SH-SY5Y (cell line): ENCODE results near the gene C5orf63.

Experiments used
- GATA2 ChIP-seq: IDR thresholded peaks from 2 replicates; pipeline ENCODE4 v1.6.1; 2011; ENCODE audit warnings: mild to moderate bottlenecking, low read depth, low read length
- GATA3 ChIP-seq: IDR thresholded peaks from 2 replicates; pipeline ENCODE4 v1.6.1; 2011; ENCODE audit warnings: low read depth, mild to moderate bottlenecking, low read length, moderate library complexity

C5orf63 gene

DNA sequence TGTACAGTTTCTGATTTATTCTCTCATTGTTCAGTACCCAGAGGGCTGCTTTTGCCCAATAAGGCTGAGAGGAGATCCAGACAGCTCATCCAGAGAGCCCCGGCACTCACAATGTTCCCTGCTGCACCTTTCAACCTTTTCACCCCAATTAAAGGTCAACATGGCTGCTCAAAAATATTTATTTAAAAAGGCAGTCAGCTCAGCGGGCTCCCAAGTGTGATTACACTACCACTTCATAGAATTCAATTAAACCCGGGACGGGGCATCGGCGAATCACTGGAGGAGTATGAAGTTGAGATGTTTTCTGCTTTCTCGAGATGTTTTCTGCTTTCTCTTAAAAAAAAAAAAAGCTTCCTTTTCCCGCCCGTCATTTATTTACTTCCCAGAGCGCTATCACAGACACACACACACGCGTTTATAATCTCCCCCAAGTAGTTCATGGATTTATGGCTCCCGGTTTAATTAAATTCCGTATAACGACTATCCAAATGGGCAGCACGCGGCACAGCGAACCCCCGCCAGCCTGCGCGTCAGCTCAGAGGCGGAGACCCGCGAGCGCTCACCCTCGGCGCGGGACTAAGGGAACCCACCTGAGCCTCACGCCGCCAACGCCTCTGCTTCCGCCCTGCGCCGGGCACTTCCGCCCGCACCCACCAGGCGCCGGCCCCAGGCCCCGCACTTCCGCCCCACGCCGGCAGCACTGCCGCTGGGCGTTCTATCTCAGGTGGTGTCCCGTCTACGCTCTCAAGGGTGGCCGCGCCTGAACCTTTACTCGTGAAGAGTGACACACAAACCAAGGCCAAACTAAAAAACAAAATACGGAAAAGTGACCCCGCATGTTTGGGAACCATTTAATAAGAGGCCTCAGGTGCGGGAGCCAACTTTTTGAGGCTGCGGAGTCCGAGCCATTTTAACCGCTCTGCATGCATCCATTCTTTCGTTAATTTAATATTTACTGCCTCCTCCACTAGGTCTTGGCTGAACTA lies at the start of gene C5orf63:
Gene C5orf63 (minus strand): TSS at position 642 of the 986 bp plus-strand sequence. CDS start 14,507 bp downstream, outside the sequence.
- TF ChIP-seq GATA3 = no peak

DNA sequence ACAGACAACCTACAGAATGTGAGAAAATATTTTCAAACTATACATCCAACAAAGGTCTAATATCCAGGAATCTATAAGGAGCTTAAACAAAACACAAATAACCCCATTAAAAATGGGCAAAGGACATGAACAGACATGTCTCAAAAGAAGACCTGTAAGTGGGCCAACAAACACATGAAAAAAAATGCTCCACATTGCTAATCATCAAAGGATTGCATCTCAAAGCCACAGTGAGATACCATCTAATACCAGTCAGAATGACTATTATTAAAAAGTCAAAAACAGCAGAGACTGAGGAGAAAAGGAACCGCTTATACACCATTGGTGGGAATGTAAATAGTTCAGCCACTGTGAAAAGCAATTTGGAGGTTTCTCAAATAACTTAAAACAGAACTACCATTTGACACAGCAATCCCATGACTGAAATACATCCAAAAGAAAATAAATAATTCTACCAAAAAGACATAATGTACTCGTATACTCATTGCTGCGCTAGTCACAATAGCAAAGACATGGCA lies 39.1 kb upstream of the C5orf63 start:
- TF ChIP-seq GATA2 (no peak), GATA3 (no peak)

- TF ChIP-seq GATA3 = no peak
- no peak for TF ChIP-seq GATA2
Measured at GRCh38 chr5:127111112-127111511, 37.8 kb upstream of the C5orf63 start.

GRCh38 chr5:127101935-127102334 lies 28.6 kb upstream of the C5orf63 start:
- TF ChIP-seq GATA2 = no peak
- no peak for TF ChIP-seq GATA3

DNA sequence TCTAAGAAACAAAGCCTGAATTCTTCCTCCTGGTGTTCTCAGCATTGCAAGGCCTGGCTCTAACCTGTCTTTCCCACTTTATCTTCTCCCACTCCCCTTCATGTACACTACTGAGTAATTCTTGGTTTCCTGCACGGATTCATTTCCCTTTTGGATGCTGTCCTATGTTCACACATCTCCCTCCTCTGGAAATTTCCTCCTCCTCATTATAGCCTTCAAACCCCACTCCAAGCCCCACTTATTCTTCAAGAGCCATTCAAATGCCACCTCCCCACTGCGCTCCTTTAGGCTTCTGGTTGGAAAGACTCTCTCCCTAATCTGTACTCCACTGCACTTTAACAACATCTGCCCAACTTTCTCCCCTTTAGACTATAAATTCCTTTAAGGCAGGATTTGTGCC lies 28.2 kb upstream of the C5orf63 start:
- TF ChIP-seq GATA3 = no peak
- no peak for TF ChIP-seq GATA2

GRCh38 chr5:127098241-127098640 lies 24.9 kb upstream of the C5orf63 start:
- TF ChIP-seq GATA3 = no peak
- TF ChIP-seq GATA2 = no peak

- TF ChIP-seq GATA2 (no peak), GATA3 (no peak)
Measured at GRCh38 chr5:127097278-127097677, 24.0 kb upstream of the C5orf63 start.

DNA sequence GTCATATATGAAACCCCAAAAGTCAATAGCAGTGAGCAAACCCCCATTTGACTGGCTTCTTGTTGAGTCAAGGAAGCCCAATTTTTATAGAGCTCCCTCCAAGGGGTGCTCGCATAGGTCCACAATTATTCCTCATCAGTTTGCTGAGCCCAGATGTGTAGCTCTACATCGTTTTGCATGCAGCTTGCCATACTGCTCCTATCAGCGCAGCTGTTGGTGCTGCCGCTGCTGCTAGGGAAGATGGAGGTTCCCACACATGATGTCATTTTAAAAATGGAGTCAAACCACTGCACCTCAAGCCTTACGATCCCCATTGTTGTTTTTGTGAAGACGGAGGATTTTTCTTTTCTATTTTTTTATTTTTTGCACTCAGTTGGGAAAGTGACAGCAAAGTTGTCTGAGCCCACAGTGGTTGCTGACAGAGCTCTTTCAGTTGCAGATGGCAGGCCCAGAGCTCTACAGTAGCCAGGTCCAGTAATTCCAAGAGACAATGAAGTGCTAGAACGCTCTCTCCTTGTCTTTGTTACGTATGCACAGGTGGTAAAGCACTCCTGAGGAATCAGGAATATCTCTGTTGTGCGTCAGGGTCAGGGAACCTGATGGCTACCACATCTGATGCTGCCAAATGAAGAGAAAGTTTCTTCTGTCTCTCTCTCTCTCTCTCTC lies 23.2 kb upstream of the C5orf63 start:
- TF ChIP-seq GATA3 = no peak

DNA sequence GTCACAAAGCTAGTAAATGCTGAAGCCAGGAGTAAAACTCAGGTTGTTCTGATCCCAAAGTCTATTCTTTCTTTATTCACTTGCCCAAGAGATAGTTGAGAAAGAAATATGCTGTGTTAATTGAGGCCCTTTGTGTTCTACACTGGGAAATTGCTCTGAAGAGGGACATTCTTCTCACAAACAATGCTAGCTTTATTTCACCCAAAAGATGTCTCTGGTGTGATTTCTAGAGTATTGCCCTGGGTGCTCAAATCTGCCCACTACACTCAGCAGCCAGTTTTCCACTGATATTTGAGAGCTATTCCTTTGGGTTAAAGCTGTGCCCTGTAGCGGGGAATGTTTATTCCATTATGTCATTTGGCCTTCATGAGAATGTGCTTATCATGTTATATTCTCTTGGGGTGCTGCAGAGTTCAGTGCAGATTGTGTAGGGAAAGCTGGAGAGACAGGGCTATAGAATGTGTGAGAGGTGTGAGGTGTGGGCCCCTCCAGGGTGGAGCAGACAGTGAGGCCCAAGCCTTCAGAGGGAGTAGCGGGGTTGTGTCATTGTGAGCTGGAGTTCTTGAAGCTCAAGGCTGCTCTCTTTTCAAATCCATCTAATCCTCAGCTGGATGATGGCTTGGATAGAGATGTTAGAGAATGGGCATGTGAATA lies 21.0 kb upstream of the C5orf63 start:
- no peak for TF ChIP-seq GATA3
- TF ChIP-seq GATA2 = no peak

DNA sequence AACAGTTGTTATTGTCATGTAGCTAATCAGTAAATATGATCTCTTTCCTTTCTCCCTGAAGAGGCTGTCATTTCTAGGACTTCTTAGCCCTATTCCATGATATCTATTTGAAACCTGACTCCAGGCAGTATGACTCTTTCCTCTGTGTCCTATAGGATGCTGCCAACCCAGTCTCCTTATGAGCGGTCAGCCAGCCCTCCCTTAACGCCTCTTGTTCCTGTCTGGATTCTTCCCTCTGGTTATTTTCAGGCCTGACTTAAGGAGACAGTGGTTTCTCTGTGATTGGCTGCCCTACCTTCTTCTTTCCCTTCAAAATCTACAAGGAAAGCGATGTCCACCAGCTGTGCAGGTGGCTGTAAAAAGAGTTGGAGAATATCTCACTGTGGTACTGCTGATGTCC lies 19.4 kb upstream of the C5orf63 start:
- TF ChIP-seq GATA3 (no peak), GATA2 (no peak)

DNA sequence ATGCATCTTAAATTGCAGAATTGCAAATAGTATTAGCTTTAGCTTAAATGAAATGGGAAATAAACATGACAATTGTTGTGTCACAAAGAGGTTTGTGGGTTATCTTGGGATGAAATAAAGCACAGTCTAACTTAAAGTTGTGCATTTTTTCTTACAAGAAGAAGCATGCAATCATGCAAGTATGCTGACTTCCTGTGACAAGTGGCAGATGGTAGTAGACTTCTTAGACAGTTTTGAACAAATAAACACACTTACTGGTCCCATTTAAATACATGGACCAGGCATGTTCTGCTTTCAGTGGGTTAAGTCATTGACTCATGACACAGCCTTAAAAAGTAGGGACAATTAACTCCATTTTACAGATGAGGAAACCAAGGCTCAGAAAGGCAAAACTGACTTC lies 15.9 kb upstream of the C5orf63 start:
- no peak for TF ChIP-seq GATA3
- no peak for TF ChIP-seq GATA2

GRCh38 chr5:127088251-127088650 lies 14.9 kb upstream of the C5orf63 start:
- TF ChIP-seq GATA3 (no peak), GATA2 (no peak)

DNA sequence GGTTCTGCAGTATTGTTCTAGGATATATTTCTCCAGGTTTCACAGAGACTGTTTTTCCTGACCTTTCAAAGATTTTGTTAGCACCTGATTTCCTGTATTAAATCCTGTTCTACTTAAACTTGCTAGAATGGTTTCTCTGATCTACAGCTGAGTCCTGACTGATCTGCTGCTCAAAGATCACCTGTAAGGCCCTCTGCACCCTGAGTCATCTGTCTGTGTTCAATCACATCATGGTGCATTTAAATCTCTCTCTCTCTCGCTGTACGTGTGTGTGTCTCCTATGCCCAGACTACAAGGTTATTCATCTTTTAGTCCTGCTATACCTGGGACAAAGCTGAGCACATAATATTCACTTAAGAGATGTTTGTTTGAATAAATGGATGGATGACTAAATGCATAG lies 13.3 kb upstream of the C5orf63 start:
- TF ChIP-seq GATA3 (no peak), GATA2 (no peak)

- TF ChIP-seq GATA2 (no peak), GATA3 (no peak)
Measured at GRCh38 chr5:127085796-127086195, 12.5 kb upstream of the C5orf63 start.

DNA sequence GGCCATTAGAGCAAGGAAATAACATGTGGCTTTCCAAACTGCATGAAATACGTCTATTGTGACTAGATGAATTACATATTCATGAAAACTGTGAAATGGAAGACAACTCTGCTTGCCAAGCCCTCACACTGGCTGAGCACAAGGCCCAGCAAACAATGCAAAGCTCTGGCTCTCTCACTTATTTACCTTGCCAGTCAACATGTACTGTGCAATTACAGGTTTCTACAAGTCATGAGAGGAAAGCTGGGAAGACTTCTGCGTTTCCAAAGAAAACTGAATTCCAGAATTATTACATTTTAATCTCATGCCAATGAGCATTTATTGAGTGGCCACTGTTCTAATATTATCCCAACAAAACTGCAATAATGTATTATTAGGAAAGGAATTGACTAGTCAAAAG lies 12.1 kb upstream of the C5orf63 start:
- no peak for TF ChIP-seq GATA3
- TF ChIP-seq GATA2 = no peak

DNA sequence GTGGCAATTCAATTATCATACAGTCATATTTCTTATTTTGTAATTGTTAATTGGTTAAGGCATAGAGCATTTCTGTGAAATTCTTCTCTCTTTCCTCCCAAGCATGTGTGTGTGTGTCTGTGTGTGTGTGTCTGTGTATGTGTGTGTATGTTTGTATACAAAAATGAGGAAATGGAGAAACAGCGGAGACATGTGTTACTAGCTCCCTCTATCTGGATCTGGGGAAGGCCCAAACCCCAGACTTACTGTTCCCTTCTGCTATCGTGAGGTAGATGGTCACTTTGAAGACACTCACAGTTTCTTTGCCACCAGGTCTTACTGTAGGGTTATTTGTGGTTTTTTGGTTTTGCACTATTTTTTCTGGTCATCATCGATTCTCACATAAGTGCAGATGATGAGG lies 11.4 kb upstream of the C5orf63 start:
- no peak for TF ChIP-seq GATA3
- no peak for TF ChIP-seq GATA2

GRCh38 chr5:127083711-127084110 lies 10.4 kb upstream of the C5orf63 start:
- TF ChIP-seq GATA2 (no peak), GATA3 (no peak)
